ENCODE results near the gene KCNJ9.

Gene KCNJ9

DNA sequence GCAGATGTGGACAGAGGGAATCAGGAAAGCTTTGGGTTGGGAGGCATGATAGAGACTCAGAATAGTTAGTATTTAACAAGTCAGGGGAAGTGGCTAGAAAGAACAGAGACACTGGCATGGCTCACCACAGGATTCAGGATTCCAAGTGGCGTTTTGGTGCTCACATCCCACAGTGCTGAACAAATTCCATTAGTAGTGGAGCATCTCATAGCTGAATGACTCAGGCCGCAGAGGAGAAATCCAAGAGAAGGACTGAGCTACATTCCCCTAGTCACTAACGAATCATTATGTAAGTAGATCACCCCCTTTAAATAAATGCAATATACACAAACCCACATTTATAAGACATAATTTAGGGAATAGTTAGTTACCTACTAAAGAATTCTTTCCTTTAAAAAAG lies 5.0 kb upstream of the KCNJ9 start:
- Histone ChIP-seq H3K36me3 (no peaks in the 10 kb centered on the region), H3K4me3 (ENCODE audit: low read depth, low read length) (no peak overlapping the region), H3K27me3 (ENCODE audit: insufficient read depth, low read depth, severe bottlenecking) (peaks cover 44% of the 10 kb centered on the region), H3K27ac (no peak overlapping the region), H3K9me3 (ENCODE audit: severe bottlenecking) (peaks cover 4% of the 10 kb centered on the region)
- DNase-seq: no peak
- TF ChIP-seq, protein P1, sequence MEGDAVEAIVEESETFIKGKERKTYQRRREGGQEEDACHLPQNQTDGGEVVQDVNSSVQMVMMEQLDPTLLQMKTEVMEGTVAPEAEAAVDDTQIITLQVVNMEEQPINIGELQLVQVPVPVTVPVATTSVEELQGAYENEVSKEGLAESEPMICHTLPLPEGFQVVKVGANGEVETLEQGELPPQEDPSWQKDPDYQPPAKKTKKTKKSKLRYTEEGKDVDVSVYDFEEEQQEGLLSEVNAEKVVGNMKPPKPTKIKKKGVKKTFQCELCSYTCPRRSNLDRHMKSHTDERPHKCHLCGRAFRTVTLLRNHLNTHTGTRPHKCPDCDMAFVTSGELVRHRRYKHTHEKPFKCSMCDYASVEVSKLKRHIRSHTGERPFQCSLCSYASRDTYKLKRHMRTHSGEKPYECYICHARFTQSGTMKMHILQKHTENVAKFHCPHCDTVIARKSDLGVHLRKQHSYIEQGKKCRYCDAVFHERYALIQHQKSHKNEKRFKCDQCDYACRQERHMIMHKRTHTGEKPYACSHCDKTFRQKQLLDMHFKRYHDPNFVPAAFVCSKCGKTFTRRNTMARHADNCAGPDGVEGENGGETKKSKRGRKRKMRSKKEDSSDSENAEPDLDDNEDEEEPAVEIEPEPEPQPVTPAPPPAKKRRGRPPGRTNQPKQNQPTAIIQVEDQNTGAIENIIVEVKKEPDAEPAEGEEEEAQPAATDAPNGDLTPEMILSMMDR (IDR thresholded peaks at IDR 0.05; ENCODE audit: low read depth, low read length): no peak

- H3K27me3 ChIP-seq (ENCODE audit: insufficient read depth, low read depth, severe bottlenecking): peaks cover 52% of the 10 kb centered on the region
- no peak for DNase-seq
- no peak overlapping the region for H3K27ac ChIP-seq
- TF ChIP-seq, protein P1 (IDR thresholded peaks at IDR 0.05; ENCODE audit: low read depth, low read length): no peak
- H3K9me3 ChIP-seq (ENCODE audit: severe bottlenecking): peaks cover 4% of the 10 kb centered on the region
- no peaks in the 10 kb centered on the region for H3K36me3 ChIP-seq
- no peak overlapping the region for H3K4me3 ChIP-seq (ENCODE audit: low read depth, low read length)
Measured at GRCh38 chr1:160077486-160077885, 3.9 kb upstream of the KCNJ9 start.

DNA sequence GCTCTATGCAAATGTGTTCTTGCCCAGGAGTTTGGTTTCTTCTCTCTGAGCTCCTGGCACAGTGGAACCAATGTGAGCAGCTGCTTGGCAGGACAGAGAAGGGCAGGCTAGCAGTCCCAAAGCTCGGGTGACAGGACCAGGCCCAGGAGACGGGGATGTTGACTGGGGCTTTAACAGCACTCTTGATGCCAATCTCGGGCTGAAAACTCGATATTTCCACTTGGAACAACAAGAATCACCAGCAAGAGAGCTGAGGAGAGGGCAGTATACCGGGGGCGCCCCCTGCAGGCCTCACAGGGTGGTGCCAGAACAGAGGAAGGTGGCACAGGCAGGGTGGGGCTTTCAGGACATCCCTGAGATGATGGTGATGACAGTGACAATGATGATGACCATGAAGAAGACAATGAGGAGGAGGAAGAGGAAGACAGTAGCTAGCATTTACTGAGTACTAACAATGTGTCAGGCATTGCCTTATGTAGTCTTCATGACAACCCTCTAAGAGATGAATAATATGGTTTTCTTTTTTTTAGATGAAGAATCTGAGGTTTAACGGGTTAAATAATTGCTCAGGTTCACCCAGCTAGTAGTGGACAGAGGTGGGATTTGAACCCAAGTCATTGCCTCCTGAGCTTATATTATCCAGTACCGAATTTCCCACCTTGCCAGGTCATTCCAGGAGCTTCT lies 2.7 kb upstream of the KCNJ9 start:
- Histone ChIP-seq H3K4me3 (ENCODE audit: low read depth, low read length) (no peak overlapping the region), H3K27me3 (ENCODE audit: insufficient read depth, low read depth, severe bottlenecking) (peaks cover 64% of the 10 kb centered on the region), H3K9me3 (ENCODE audit: severe bottlenecking) (no peaks in the 10 kb centered on the region), H3K27ac (no peak overlapping the region), H3K36me3 (no peaks in the 10 kb centered on the region)
- TF ChIP-seq, protein P1 (IDR thresholded peaks at IDR 0.05; ENCODE audit: low read depth, low read length): peak; percentile 98
- peak; percentile 77 for DNase-seq

DNA sequence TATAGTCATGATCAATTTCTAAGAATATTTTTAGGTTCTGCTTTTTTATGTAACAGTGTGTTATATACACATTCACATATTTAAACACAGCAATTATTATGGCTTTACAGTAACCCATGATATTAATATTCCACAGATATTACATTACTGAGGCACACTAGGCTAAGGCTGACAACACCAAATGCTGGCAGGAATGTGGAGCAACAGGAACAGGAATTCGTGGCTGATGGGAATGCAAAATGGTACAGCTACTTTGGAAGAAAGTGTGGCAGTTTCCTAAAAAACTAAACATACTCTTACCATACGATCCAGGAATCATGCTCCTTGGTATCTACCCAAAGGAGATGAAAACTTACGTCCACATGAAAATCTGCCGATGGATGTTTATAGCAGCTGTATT lies 1.9 kb upstream of the KCNJ9 start:
- Histone ChIP-seq H3K36me3 (no peaks in the 10 kb centered on the region), H3K9me3 (ENCODE audit: severe bottlenecking) (no peaks in the 10 kb centered on the region), H3K4me3 (ENCODE audit: low read depth, low read length) (no peak overlapping the region), H3K27me3 (ENCODE audit: insufficient read depth, low read depth, severe bottlenecking) (peaks cover 68% of the 10 kb centered on the region), H3K27ac (no peak overlapping the region)
- TF ChIP-seq, protein P1 (IDR thresholded peaks at IDR 0.05; ENCODE audit: low read depth, low read length): no peak
- no peak for DNase-seq

DNA sequence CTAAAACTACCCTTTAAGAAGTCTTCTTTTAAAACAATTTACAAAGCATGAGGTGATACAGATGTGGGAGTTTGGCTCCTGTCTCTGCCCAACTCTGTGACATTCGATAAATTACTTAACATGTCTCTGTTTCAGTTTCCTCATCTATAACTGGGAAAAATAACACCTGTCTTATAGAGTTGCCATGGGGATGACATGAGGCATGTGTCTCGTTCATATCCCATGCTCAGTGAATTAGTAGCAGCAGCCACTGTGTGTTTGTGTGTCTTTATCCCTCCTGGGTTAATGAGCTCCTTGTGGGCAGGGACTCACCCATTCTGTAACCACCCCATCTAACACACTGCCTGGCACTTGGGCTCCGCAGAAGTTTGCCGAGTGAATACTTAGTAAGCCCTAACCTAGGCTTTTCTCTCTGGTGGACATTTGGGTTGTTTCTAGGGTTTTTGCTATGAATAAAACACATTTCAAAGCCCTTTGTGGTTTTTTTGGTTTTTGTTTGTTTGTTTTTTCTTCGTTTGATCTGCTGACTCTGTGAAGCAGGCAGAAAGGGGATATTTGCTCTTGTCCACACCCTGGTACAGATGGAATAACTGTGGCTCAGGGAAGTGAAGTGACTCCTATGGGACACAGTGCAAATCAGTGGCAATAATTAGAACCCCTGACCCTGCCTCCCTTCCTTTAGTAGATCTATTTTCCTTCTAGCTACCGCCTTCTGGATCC lies 797 bp upstream of the KCNJ9 start:
- Histone ChIP-seq H3K27ac (no peak overlapping the region), H3K27me3 (ENCODE audit: insufficient read depth, low read depth, severe bottlenecking) (peaks cover 74% of the 10 kb centered on the region), H3K36me3 (no peaks in the 10 kb centered on the region)

More for the DNA sequence above, 797 bp upstream of the KCNJ9 start:
- TF ChIP-seq, protein P1 (IDR thresholded peaks at IDR 0.05; ENCODE audit: low read depth, low read length): no peak
- Histone ChIP-seq H3K4me3 (ENCODE audit: low read depth, low read length) (no peak overlapping the region), H3K9me3 (ENCODE audit: severe bottlenecking) (no peaks in the 10 kb centered on the region)
- no peak for DNase-seq

All from WERI-Rb-1 (cell line).